Progenitor cell of endocrine pancreas (in vitro differentiated cells): ENCODE results near the gene UFSP2. TPM values are rescaled to one million over a fixed set of nuclear protein-coding genes. Genes with fewer than 3 reads are reported as not detected.

ENCODE experiments used
- DNase-seq: peaks from one replicate; pipeline ENCODE4 v3.0.0; 2021; ENCODE audit warnings: low spot score; ENCODE audit not compliant: unreplicated experiment
- H3K27ac Mint-ChIP-seq: 2 replicates; pipeline ENCODE4 v1.8.0; 2021; ENCODE audit warnings: mild to moderate bottlenecking, moderate library complexity, mixed read lengths
- H3K27me3 Mint-ChIP-seq: 2 replicates; pipeline ENCODE4 v1.8.0; 2021; ENCODE audit warnings: mixed read lengths
- H3K36me3 Mint-ChIP-seq: 2 replicates; pipeline ENCODE4 v1.8.0; 2022; ENCODE audit warnings: mixed read lengths; ENCODE audit not compliant: insufficient read depth
- H3K4me1 Mint-ChIP-seq: 2 replicates; pipeline ENCODE4 v1.8.0; 2021; ENCODE audit warnings: low read depth, mixed read lengths
- H3K4me3 Mint-ChIP-seq: 2 replicates; pipeline ENCODE4 v1.8.0; 2021; ENCODE audit warnings: low read depth, mild to moderate bottlenecking, moderate library complexity, mixed read lengths
- H3K9me3 Mint-ChIP-seq: 2 replicates; pipeline ENCODE4 v1.8.0; 2021; ENCODE audit warnings: low read depth, mixed read lengths
- CTCF ChIP-seq: fragments of 200-600 bp; sonication (generic); IDR thresholded peaks from one replicate; pipeline ENCODE4 v1.5.0; 2021; ENCODE audit warnings: antibody characterized with exemption, mild to moderate bottlenecking; ENCODE audit not compliant: unreplicated experiment
- total RNA-seq: library from RNA; stranded (reverse); gene quantifications from 2 replicates; pipeline ENCODE4 v1.2.1, GENCODE V29; 2021

The UFSP2 gene
- total RNA-seq, 1 donor from 2014 or later: 32.3 TPM

- no peak overlapping the region for H3K4me3 Mint-ChIP-seq
- no peak overlapping the region for H3K27ac Mint-ChIP-seq
- peaks cover 5% of the 10 kb centered on the region for H3K4me1 Mint-ChIP-seq
- no peak for TF ChIP-seq CTCF
- no peaks in the 10 kb centered on the region for H3K9me3 Mint-ChIP-seq
- peaks cover 2% of the 10 kb centered on the region for H3K36me3 Mint-ChIP-seq
- DNase-seq: no peak
- peaks cover 12% of the 10 kb centered on the region for H3K27me3 Mint-ChIP-seq
Measured at GRCh38 chr4:185457136-185457535, 31.4 kb upstream of the UFSP2 start.

DNA sequence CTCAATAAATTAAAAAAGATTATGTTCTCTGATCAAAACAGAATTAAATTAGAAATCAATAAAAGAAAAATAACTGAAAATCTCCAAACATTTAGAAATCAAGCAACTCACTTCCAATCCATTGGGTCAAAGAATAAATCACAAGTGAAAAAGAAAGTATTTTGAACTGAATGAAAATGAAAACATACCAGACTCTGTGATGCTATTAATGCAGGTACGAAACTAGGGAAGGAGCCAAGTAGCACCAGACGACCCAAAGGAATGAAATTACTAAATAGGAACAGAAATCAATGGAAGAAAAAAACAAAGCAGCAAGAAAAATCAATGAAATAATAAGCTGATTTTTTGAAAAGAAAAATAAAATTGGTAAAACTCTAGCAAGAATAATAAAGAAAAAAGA, 30.4 kb upstream of the UFSP2 start:
- no peaks in the 10 kb centered on the region for H3K9me3 Mint-ChIP-seq
- peaks cover 2% of the 10 kb centered on the region for H3K36me3 Mint-ChIP-seq
- H3K4me3 Mint-ChIP-seq: no peak overlapping the region
- no peak overlapping the region for H3K27ac Mint-ChIP-seq
- DNase-seq: no peak
- peaks cover 12% of the 10 kb centered on the region for H3K27me3 Mint-ChIP-seq
- H3K4me1 Mint-ChIP-seq: peaks cover 7% of the 10 kb centered on the region
- no peak for TF ChIP-seq CTCF

- DNase-seq: no peak
- Mint-ChIP-seq H3K36me3 (no peaks in the 10 kb centered on the region), H3K27ac (no peak overlapping the region), H3K4me3 (no peak overlapping the region), H3K9me3 (no peaks in the 10 kb centered on the region), H3K4me1 (no peaks in the 10 kb centered on the region), H3K27me3 (no peaks in the 10 kb centered on the region)
- TF ChIP-seq CTCF: no peak
Measured at GRCh38 chr4:185445209-185445608, 19.4 kb upstream of the UFSP2 start.

DNA sequence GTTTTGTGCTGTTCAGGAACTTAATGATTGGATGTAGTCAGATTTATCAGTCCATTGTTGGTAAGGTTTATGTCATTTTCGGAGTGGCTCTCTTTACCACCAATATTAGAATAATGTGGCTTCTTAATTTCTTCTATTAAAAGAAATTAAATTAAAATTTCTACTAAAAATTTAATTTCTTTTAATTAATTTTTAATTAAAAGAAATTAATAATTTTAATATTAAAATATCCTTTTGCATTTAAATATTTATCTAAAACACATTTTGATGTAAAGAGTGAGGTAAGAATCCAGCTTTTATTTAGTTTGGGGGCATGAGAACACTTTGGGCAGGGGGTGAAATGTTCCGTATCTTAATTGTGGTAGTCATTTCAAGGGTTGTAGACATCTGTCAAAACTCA, 15.7 kb upstream of the UFSP2 start:
- H3K27me3 Mint-ChIP-seq: no peaks in the 10 kb centered on the region
- no peaks in the 10 kb centered on the region for H3K4me1 Mint-ChIP-seq
- H3K4me3 Mint-ChIP-seq: no peak overlapping the region
- no peaks in the 10 kb centered on the region for H3K36me3 Mint-ChIP-seq
- H3K27ac Mint-ChIP-seq: no peak overlapping the region
- no peak for TF ChIP-seq CTCF
- no peaks in the 10 kb centered on the region for H3K9me3 Mint-ChIP-seq
- DNase-seq: no peak

DNA sequence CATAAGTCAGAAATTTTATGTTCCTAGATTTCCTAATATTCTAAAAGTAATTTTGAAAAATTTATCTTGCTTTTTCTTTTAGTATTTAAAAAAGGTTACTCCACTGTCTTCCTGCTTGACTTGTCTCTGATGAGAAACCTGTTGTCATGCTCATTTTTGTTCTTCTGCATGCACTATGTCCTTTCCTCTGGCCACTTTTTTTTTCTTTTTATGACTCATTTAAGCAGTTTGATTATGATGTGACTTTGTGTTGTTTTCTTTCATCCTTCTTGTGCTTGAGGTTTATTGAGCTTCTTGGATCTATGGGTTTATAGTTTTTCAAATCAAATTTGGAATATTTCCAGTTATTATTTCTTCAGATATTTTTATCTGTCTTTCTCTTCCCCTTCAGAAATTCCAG, 12.0 kb upstream of the UFSP2 start:
- H3K4me1 Mint-ChIP-seq: no peaks in the 10 kb centered on the region
- no peak overlapping the region for H3K27ac Mint-ChIP-seq

More for the DNA sequence above, 12.0 kb upstream of the UFSP2 start:
- DNase-seq: no peak
- no peak overlapping the region for H3K4me3 Mint-ChIP-seq
- no peaks in the 10 kb centered on the region for H3K36me3 Mint-ChIP-seq
- no peak for TF ChIP-seq CTCF
- no peaks in the 10 kb centered on the region for H3K9me3 Mint-ChIP-seq
- no peaks in the 10 kb centered on the region for H3K27me3 Mint-ChIP-seq
